H7 (cell line): ENCODE data around the gene ATG4B. TPM values are rescaled to one million over a fixed set of nuclear protein-coding genes. Genes with fewer than 3 reads are reported as not detected.
A peak's percentile ranks its signal among the peaks of the same experiment; 100 is the strongest.

Experiments
- DNase-seq: peaks from one replicate; pipeline ENCODE4 v3.0.0; 2012
- H3K27me3 ChIP-seq: 2 replicates; pipeline ENCODE4 v1.6.0; 2011; ENCODE audit warnings: mild to moderate bottlenecking, low read length; ENCODE audit not compliant: control insufficient read depth, insufficient read depth
- H3K36me3 ChIP-seq: replicated peaks from 2 replicates; pipeline ENCODE4 v1.5.1; 2011; ENCODE audit warnings: low read length; ENCODE audit not compliant: control insufficient read depth, insufficient read depth
- H3K4me3 ChIP-seq: 2 replicates; pipeline ENCODE4 v1.5.1; 2011; ENCODE audit warnings: low read depth, mild to moderate bottlenecking, control low read depth, low read length, moderate library complexity; ENCODE audit not compliant: insufficient read depth
- total RNA-seq: library from RNA; depleted of rRNA; stranded (reverse); fragments of >200 nt; shearing (Covaris generic); gene quantifications from 2 replicates; pipeline ENCODE4 v1.2.3, GENCODE V29; 2014

Gene ATG4B
- total RNA-seq, 1 experiment from 2014 or later: 78.5 TPM

DNA sequence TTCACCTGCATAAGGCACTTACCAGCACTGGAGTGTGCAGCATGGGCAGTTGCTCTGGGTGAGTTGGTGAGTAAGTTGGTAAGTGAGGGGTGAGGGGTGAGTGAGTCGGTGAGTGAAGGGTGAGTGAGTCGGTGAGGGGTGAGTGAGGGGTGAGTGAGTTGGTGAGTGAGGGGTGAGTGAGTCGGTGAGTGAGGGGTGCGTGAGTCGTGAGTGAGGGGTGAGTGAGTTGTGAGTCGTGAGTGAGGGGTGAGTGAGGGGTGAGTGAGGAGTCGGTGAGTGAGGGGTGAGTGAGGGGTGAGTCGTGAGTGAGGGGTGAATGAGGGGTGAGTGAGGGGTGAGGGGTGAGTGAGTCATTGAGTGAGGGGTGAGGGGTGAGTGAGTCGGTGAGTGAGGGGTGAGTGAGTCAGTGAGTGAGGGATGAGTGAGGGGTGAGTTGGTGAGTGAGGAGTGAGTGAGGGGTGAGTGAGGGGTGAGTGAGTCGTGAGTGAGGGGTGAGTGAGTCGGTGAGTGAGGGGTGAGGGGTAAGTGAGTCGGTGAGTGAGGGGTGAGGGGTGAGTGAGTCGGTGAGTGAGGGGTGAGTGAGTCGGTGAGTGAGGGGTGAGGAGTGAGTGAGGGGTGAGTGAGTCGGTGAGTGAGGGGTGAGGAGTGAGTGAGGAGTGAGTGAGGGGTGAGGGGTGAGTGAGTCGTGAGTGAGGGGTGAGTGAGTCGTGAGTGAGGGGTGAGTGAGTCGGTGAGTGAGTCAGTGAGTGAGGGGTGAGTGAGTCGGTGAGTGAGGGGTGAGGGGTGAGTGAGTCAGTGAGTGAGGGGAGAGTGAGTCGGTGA is 17.7 kb upstream of the ATG4B start:
- Histone ChIP-seq H3K27me3 (no peaks in the 10 kb centered on the region), H3K4me3 (no peak overlapping the region), H3K36me3 (no peaks in the 10 kb centered on the region; the same call in 1 of the 2 replicates)
- DNase-seq: no peak

DNA sequence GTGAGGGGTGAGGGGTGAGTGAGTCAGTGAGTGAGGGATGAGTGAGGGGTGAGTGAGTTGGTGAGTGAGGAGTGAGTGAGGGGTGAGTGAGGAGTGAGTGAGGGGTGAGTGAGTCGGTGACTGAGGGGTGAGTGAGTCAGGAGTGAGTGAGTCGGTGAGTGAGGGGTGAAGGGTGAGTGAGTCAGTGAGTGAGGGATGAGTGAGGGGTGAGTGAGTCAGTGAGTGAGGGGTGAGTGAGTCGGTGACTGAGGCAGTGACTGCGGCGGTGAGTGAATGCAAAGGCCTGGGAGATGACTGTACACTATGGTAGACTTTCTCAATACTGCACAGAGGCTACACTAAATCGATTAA is 17.1 kb upstream of the ATG4B start:
- H3K27me3 ChIP-seq: no peaks in the 10 kb centered on the region
- no peak overlapping the region for H3K4me3 ChIP-seq
- H3K36me3 ChIP-seq: no peaks in the 10 kb centered on the region; the same call in 1 of the 2 replicates
- DNase-seq: no peak

DNA sequence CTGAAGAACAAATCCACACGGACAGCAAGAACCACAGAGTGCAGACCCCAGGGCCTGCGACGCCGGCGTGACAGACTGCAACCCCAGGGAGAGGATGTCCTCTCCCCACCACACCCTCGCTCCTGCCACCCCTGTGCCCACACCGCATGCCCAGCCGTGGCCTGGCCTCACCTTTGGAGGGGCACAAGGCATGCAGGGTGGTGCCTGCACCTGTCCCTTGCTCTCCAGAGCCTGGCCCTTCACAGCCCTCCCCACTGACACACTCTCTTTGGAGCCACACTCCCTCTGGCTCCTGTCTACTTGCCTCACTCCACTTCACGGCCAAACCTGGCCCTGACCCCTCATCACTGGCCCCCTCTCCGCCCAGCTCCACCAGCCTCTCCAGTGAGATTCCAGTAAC is 9.8 kb upstream of the ATG4B start:
- peaks cover 4% of the 10 kb centered on the region for H3K36me3 ChIP-seq
- H3K4me3 ChIP-seq: no peak overlapping the region
- H3K27me3 ChIP-seq: no peaks in the 10 kb centered on the region
- no peak for DNase-seq

DNA sequence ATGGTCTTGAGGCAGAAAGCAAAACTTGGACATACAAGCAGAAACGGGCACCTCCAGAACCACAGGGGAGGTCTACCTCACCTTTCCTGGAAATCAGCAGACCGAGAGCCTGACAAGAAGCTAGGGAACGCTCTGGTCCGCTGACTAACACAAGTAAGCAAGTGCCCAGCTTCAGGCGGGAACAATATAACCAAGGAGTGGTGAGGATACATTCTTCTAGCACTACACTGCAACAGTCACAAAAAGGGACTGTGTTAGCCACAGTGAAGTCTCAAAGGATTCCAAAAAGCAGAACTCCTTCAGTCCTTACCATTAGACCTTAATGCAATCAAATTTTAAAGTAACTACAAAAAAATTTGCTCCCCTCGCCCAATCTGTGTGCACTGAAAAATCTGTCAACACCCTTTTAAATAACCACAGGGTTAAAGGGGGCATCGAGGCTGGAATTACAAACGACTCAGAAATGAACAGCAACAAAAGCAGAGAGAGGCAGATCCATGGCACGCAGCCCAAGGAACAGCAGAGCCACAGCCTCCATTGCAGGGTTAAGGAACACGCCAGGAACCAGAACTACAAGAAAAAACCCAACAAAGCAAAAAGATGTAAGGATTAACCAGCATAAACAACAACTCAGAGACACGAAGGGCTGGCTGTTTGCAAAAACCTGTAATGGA is 7.6 kb upstream of the ATG4B start:
- Histone ChIP-seq H3K4me3 (no peak overlapping the region), H3K27me3 (no peaks in the 10 kb centered on the region), H3K36me3 (peaks cover 11% of the 10 kb centered on the region)
- DNase-seq: no peak

DNA sequence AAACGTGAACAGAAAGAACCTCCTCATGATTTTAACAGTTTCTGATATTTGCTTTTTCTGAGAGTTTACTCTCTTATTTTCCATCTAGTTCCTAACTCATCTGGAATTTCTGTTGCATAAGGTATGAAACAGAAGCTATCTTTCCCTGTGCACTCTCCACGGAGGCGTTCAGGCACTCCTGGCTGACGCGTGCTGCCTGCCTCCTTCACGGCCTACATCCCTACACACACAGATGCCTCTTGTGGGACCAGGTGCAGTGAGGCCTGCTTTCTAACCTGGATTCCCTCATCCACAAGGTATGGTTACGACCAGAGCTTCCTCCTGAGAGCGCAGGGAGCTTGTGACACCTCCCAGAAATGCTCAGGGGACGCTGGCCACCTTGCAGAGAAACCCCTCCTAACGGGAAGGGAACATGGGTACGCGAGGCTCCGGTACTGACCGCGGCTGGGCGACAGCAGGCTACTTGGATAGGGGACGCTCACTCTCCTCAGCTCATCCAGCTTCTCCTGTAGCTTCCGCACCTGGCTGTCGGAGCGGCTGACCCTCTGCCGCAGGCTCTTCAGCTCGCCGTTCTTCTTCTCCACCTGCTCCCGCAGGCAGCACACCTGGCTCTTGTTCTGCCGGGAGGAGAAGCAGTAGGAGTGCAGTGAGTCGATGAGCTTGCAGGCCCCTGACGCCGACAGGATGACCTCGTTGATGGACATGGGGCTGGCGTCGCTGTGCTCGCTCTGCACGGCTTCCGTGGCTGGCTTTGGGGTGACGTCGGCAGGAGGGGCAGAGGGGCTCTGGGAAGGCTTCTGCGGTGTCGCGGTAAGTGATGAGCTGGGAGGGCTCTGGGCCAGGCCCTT is 4.8 kb upstream of the ATG4B start:
- no peak overlapping the region for H3K4me3 ChIP-seq
- no peak for DNase-seq
- no peaks in the 10 kb centered on the region for H3K27me3 ChIP-seq
- H3K36me3 ChIP-seq: peaks cover 11% of the 10 kb centered on the region

DNA sequence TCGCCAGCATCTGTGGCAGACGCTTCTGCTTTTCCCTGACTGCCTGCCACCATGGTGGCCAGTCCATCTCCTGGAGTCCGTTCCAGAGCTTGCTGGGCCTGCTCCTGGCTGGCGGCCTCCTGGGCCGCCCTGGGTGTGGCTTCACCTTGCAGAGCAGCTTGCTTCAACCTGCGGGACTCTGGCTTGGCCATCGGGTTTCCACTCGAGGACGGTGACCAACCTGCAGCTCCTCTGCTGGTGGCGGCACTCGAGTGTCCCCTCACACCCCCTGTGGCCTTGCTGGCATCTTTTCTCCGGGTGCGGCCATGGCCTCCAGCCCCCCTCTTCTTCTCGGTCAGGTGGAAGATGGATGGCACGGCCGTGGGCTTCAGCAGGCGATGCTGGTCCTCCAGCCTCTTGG is 3.9 kb upstream of the ATG4B start:
- Histone ChIP-seq H3K4me3 (no peak overlapping the region), H3K27me3 (no peaks in the 10 kb centered on the region), H3K36me3 (peaks cover 11% of the 10 kb centered on the region)
- DNase-seq: no peak

DNA sequence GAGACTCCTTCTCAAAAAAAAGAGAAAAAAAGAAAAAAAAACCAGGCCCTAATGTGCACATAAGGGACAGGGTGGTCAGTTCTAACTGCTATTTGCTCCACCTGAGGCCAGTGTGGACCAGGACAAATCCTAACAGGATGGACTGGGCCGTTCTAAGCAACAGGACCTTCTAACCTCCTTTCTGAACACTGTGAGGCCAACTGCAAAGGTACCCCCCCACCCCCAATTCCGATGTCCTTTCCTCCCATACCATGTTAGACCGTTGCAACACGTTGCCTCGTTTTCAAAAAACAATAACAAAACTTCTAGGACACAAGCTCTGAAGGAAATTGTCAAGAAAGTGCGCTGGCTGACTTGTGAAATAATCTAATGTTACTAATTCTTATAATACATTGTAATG is 1.7 kb upstream of the ATG4B start:
- no peak for DNase-seq
- Histone ChIP-seq H3K36me3 (peaks cover 12% of the 10 kb centered on the region), H3K27me3 (no peaks in the 10 kb centered on the region), H3K4me3 (peak overlapping the region; percentile 97)

DNA sequence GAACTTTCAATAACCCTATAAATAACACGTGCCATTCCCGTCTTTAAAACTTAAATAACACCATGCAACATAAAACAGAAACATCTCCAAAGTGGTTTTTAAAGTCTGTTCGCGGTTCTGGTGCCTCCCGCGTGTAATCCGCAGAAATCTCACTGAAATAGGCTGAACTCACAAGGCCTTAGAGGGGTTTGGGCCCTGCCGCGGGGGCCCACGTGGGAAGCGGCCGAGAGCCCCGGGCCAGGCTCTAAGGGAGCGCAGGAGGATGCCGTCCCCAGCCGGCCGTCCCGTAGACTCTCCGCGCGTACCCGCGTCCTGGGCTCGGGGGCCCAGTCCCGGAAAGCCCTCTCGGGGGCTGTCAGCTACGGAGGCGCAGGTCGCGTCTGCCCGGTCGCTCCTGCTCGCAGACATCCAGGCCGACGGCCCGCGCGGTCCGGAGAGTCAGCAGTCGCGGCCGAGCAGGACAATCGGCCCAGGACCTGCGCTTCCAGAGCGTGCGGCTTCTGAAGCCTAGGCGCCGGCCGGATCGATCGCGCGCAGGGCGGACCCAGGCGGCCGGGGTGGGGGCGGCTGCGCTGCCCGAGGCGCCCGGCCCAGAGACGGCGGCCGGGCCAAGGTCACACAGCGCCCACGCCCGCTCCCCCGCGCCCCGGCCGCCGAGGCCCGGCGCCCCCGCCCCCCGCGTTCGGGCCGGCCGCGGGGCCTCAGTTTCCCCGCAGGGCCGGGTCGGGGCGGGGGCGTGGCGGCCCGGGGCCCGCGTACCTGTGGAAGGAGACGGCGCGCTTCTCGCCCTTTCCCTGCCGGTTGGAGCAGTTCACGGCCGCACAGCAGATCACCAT is 1.1 kb upstream of the ATG4B start:
- Histone ChIP-seq H3K4me3 (peak overlapping the region; percentile 97), H3K27me3 (no peaks in the 10 kb centered on the region), H3K36me3 (peaks cover 12% of the 10 kb centered on the region)
- DNase-seq: peak; percentile 91

DNA sequence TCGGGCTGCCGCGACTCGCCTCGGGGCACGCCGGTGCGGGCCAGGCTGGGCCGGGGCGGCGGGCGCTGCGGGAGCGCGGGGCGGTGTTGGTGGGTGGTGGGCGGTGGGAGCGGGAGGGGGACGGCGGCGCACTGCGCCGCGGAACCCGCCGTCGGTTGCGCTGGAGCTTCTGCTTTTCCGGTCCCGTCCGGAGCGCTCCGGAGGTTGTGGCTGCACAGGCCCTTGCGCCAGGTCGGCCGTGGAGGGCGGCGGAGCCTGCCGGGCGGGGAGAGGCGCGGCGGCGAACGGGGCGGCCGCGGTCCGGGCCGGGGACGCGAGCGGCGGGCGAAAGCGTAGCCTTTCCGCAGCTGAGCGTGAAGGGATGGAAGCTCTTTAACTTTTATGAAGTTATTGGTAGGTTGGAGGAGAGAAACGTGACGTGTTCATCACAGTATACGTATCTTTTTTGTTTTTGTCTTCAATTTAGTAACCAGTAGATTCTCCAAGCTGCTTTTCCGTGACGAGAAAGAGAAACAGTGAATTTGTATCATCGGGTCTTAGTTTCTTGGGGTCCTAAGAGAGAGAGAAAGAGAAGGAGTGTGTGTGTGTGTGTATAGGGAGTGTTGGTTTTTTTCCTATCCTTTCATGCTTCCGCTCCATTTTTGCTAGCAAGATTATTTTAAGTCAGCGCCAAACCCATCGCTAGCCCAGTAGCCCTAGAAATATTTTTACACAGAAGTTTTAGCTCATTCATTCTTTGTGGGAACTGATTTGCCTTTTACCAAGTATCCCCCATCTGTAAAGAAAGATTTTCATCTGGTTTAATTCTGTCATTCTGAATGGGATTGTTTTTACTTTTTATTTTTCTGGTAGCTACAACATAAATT is 535 bp downstream of the ATG4B start:
- Histone ChIP-seq H3K36me3 (peaks cover 5% of the 10 kb centered on the region), H3K4me3 (peak overlapping the region; percentile 97), H3K27me3 (no peaks in the 10 kb centered on the region)
- DNase-seq: no peak

DNA sequence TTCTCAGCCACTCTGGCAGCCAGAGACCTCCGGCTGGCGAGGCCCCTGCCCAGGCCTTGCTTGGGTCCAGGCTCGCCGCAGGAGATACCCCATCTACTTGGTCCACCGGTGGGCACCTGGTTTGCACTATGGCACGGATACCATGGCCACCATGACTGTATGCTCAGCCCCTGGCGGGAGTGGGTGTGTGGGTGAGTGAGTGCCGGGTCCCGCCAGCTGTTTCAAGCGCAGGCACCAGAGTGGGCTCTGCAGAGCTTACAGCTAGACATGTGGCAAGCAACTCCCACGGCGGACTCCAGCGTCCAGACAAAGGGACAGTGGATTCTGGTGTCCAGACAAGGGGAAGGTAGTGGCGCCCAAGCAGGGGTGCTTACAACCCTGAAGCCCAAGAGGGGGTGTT is 1.4 kb downstream of the ATG4B start:
- no peak for DNase-seq
- Histone ChIP-seq H3K27me3 (no peaks in the 10 kb centered on the region), H3K36me3 (peaks cover 3% of the 10 kb centered on the region; the same call in 1 of the 2 replicates), H3K4me3 (no peak overlapping the region)

DNA sequence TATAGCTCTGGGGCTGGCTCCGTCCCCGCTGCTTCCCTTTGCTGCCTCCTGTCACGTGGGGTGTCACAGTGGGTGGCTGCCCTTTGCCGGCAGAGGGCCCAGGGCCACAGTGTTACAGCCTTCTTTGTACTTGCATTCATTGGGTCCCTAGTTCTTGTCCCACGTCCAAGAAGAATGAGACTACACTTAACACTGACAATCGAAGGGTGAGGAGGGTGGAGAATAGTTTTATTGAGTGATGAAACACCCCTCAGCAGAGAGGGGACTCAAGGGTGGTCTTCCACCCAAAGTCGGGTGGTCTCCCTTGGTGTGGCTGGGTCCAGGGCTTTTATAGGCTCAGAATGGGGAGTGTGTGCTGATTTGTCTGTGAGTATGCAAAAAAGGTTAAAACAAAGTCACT is 1.9 kb downstream of the ATG4B start:
- peaks cover 1% of the 10 kb centered on the region; the same call in 1 of the 2 replicates for H3K36me3 ChIP-seq
- DNase-seq: no peak
- no peak overlapping the region for H3K4me3 ChIP-seq
- no peaks in the 10 kb centered on the region for H3K27me3 ChIP-seq

DNA sequence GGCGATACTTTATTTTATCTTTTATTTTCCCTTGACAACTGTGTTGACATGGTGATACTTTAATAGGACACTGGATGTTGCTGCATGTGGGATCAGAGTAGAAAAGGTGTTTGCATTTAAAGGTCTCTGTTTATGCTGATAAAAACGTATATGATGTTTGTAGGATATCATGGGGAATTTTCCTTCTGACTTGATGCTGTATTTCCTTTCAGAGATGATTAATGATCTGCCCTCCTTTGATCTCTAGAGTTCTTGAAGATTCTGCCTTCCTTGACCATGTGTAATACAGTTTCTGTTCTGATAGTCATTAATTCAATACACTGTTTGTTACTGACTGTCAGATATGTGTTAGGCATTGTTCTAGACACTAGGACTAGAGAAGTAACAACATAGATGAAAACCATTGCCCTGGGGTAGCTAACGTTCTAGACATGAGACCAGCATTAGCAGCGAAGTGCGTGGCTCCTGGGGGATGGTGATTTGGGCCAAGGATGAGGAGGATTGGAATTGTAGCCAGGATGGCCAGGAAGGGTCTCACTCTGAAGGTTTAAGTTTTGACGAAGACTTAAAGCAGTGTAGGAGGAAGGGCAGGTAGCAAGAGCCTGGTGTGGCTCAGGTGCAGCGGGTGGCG is 2.8 kb downstream of the ATG4B start:
- H3K27me3 ChIP-seq: no peaks in the 10 kb centered on the region
- peaks cover 1% of the 10 kb centered on the region; the same call in 1 of the 2 replicates for H3K36me3 ChIP-seq
- H3K4me3 ChIP-seq: no peak overlapping the region
- DNase-seq: no peak

DNA sequence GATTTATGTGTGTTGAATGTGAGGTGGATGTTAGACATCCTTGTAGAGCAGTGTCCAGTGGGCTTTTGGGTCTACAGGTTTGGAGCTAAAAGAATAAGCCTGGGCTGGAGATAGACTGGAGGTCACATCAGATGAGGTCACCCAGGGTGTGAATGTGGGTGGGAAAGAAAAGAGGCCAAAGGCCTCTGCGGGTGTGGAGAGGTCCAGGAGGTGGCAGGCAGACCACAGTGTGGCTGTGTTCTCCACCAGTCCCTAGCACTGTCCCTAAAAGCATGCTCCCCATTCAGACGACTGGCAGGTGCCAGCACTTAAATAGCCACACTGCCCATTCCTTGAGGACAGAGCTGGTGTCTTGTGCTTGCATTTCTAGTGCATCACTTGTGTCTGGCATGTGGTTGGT is 4.1 kb downstream of the ATG4B start:
- H3K4me3 ChIP-seq: no peak overlapping the region
- peaks cover 1% of the 10 kb centered on the region for H3K36me3 ChIP-seq
- no peak for DNase-seq
- H3K27me3 ChIP-seq: no peaks in the 10 kb centered on the region
